Prostate gland (tissue), 2 donors: Measurements from ENCODE around the gene CCNT2. TPM values are rescaled to one million over a fixed set of nuclear protein-coding genes. Genes with fewer than 3 reads are reported as not detected.

ENCODE experiments used
- DNase-seq: peaks from one replicate; pipeline ENCODE4 v3.0.0-alpha.2; 2019; ENCODE audit warnings: low spot score
- H3K27ac ChIP-seq, 2 donors: fragments of 200-600 bp; sonication (generic); 2 replicates each; pipeline ENCODE4 v1.5.1; 2017 to 2019
- H3K27me3 ChIP-seq: fragments of 200-600 bp; sonication (generic); replicated peaks from 2 replicates; pipeline ENCODE4 v1.5.1; 2019; ENCODE audit not compliant: insufficient read depth
- H3K36me3 ChIP-seq, 2 donors: fragments of 200-600 bp; sonication (generic); 1 replicate in 1 of 2; 2 replicates in 1 of 2; pipeline versions ENCODE4 v1.5.1 to v1.8.1; 2017 to 2019
- H3K4me1 ChIP-seq: fragments of 200-600 bp; sonication (generic); replicated peaks from 2 replicates; pipeline ENCODE4 v1.5.1; 2019
- H3K4me3 ChIP-seq, 2 donors: fragments of 200-600 bp; sonication (generic); 2 replicates each; pipeline ENCODE4 v1.5.1; 2017 to 2019
- H3K9me3 ChIP-seq: fragments of 200-600 bp; sonication (generic); 2 replicates; pipeline ENCODE4 v1.5.1; 2017
- CTCF ChIP-seq, 4 experiments: fragments of 200-600 bp in 2 of 4; fragments of 450-650 bp in 2 of 4; sonication (generic) in 2 of 4; IDR thresholded peaks; 1 replicate in 3 of 4; 2 replicates in 1 of 4; pipeline ENCODE4 v1.5.1; 2016 to 2019; ENCODE audit warnings: antibody characterized with exemption in 4 of 4, mild to moderate bottlenecking in 2 of 4, moderate library complexity in 2 of 4
- POLR2A ChIP-seq: fragments of 450-650 bp; IDR thresholded peaks from one replicate; pipeline ENCODE4 v1.6.1; 2016; ENCODE audit warnings: antibody characterized with exemption, mild to moderate bottlenecking
- POLR2AphosphoS5 ChIP-seq: sonication (generic); formaldehyde crosslinking; IDR thresholded peaks from one replicate; pipeline ENCODE4 v1.6.1; 2017; ENCODE audit warnings: antibody characterized with exemption
- WGBS: methylation state at CpG from one replicate; pipeline ENCODE4 v1.1.5; 2018; 5-methylcytosine and 5-hydroxymethylcytosine counted together
- intact Hi-C: fragments of 100-400 bp; cut with DNase I; formaldehyde crosslinking; loops from one replicate; pipeline ENCODE4 v1.14.2; 2022
- total RNA-seq, 2 donors: library from RNA; depleted of rRNA; stranded (reverse); fragments of >200 nt; gene quantifications; one replicate each; pipeline ENCODE4 v1.1.0, GENCODE V29; 2016

CCNT2 gene
- total RNA-seq, 2 donors from 2014 or later = 24.1 to 34.8 TPM

GRCh38 chr2:134882773-134883172, 35.8 kb upstream of the CCNT2 start:
- H3K4me1 ChIP-seq = no peaks in the 10 kb centered on the region
- intact Hi-C loops = no loop called here
- no peak for DNase-seq
- no peak for TF ChIP-seq CTCF (IDR thresholded peaks at IDR 0.05)
- TF ChIP-seq POLR2A = no peak
- TF ChIP-seq POLR2AphosphoS5 = no peak
- H3K27me3 ChIP-seq = no peaks in the 10 kb centered on the region
- no peak overlapping the region for H3K4me3 ChIP-seq
- H3K27ac ChIP-seq = no peak overlapping the region
- no peaks in the 10 kb centered on the region for H3K36me3 ChIP-seq
- no peaks in the 10 kb centered on the region for H3K9me3 ChIP-seq

DNA sequence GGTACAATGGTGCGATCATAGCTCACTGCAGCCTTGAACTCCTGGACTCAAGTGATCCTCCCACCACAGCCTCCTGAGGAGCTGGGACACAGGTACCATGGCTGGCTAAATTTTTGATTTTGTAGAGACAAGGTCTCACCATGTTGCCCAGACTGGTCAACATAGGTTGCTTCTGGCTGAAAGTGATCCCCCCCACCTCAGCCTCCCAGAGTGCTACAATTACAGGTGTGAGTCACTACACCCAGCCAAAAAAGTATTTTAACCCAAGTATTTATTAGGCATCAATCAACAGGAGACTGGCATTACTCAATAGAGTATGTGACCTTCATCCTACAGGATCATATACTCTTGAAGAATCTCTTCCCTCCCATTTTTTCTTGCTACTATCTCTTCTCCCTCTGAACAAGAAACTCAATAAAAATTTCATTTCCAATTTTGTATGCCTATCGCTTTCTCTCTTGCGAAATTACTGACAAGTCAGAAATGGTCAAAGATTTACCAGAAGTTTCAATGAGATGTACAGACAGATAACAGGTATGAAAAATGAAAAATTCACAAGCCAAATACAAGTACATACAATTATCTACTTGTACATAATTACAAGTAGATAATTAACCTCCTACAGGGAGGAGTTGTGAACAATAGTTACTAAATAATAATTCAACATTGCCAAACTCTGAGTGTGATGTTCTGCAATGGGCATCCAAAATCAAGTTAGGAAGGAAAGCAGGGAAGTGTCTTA, 34.9 kb upstream of the CCNT2 start:
- WGBS = 95% methylated on average over 3 of the region's 3 CpGs
- TF ChIP-seq POLR2A (no peak), CTCF (IDR thresholded peaks at IDR 0.05) (no peak), POLR2AphosphoS5 (no peak)
- Histone ChIP-seq H3K4me3 (no peak overlapping the region), H3K4me1 (no peaks in the 10 kb centered on the region), H3K9me3 (no peaks in the 10 kb centered on the region), H3K27ac (no peak overlapping the region), H3K36me3 (no peaks in the 10 kb centered on the region), H3K27me3 (no peaks in the 10 kb centered on the region)
- intact Hi-C loops = no loop called here
- DNase-seq = no peak

GRCh38 chr2:134884435-134884834, 34.2 kb upstream of the CCNT2 start:
- intact Hi-C loops = no loop called here
- no peaks in the 10 kb centered on the region for H3K4me1 ChIP-seq
- H3K27ac ChIP-seq = no peak overlapping the region
- no peak for DNase-seq
- H3K9me3 ChIP-seq = no peaks in the 10 kb centered on the region
- H3K27me3 ChIP-seq = no peaks in the 10 kb centered on the region
- TF ChIP-seq POLR2AphosphoS5 = no peak
- no peak for TF ChIP-seq POLR2A
- TF ChIP-seq CTCF (IDR thresholded peaks at IDR 0.05) = no peak
- H3K4me3 ChIP-seq = no peak overlapping the region
- no peaks in the 10 kb centered on the region for H3K36me3 ChIP-seq

DNA sequence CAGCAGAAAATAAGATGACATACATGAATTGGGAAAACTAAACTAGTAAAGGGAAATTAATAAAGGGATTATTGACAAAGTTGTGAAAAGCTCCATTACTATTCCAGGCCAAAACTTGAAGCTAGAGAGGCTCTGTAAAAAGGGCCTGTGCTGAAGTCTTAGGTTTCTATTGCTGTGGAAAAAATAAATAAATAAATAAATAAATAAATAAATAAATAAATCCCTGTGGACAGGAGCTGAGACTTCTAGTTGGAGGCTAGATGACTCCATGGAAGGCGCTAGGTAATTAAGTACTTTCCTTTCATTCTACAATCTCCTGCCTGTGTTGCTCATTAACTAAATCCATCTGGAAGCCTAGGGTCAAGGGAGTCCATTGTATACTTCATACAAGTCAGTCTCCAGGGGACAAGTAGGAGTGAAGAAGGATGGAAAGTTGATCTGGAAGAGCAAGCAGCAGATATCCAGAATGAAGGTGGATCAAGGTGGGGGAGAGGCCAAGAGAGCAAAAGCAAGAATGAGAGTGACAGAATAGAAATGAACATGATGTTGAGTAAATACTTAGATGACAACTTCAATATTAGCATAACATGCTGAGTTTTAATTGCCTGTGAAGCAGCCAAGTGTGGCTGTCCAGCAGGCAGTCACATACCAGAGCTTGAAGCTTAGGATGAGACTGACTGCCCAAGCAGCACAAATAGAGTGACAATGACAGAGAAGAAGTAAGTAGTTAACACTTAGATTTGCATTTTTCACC, 26.2 kb upstream of the CCNT2 start:
- WGBS = 100% methylated on average over 1 of the region's 1 CpG
- Histone ChIP-seq H3K9me3 (no peaks in the 10 kb centered on the region), H3K27ac (no peak overlapping the region), H3K4me3 (no peak overlapping the region), H3K4me1 (no peaks in the 10 kb centered on the region), H3K27me3 (no peaks in the 10 kb centered on the region), H3K36me3 (no peaks in the 10 kb centered on the region)
- no peak for DNase-seq
- intact Hi-C loops = loop anchor here (10.0 kb wide), 1 partner anchor 428 kb away; no protein-coding TSS in a partner anchor
- TF ChIP-seq POLR2AphosphoS5 (no peak), POLR2A (no peak), CTCF (IDR thresholded peaks at IDR 0.05) (no peak)
